ENCODE measurements around the gene NIPAL3.

Gene NIPAL3

DNA sequence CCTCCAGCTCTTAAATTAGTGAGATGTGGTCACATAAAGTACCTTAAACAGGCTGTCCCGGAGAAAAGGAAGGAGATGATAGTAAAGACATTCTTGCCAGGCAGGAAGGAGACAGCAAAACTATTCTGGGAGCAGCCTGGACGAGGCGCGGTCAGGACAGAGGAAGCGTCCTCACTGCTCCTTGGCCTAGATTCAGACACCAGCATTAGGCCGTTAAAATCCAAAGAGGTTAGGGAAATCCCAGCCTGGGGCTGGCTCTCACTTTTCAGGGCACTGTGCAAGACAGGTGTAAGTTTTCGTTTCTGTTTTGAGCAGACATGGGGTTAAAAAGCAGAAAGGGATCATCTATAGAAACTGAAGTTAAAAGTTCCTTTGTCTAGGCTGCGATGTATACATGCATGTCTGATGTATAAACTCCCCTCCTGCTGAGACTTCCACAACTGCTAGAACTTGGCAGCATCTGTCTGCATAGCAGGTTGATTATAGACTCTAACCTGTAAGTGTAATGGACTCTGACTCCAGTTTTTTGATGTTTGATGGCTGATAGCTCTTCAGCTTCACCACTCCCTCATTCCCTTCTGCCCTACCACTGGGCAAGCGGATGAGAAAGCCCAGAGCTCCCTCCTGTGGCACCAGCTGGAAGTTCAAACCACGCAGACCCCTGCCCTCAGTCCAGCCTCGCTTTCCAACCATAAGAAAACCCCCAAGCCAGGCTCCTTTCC is 23.6 kb upstream of the NIPAL3 start:
- peak; percentile 78 for DNase-seq

DNA sequence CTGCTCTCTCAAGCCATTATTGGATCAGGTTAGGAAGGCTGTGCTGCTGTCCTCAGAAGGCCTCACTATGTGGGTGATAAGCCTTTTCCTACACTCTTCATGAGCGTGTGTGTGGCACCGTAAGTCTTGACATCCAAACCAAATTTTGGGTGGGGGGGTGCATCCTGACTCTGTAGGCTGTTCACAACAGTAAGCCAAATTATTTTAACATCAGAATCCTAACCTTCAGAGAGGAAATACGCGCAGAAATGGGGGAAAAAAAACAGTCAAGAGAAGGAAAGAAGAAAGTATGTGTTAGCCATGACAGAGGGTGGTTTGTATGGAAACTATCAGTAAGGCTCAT is 23.0 kb upstream of the NIPAL3 start:
- no peak for DNase-seq

DNA sequence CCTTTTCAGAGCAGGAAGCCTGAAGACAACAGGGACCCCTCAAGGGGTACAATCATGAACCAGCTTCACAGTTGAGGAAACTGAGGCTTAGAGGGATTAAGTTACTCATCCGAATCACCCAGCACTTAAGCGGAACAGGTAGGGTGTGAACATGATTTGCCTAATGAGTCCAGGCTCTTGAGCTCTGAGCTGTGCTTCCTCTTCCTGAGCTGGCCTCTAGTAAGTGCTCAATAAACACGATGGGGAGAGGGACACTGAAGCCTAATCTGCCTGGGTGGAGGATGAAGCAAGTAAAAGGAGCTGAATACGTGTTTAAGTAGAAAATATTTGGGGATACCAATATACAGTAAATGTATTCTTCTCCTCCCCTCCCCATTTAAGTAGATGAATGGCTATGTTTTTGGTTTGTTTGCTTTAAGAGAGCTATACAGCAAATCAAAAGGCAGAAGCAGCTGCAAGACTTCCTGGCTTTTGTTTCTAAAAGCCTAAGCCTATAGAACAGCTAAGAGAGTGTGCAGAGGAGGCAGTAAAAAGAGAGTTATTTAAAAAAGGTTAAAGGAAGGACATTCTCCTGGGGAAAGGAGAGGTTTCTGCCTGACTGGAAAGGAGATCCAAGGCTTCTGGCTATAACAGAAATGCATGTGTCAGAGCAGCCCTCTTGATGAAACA is 22.5 kb upstream of the NIPAL3 start:
- no peak for DNase-seq

DNA sequence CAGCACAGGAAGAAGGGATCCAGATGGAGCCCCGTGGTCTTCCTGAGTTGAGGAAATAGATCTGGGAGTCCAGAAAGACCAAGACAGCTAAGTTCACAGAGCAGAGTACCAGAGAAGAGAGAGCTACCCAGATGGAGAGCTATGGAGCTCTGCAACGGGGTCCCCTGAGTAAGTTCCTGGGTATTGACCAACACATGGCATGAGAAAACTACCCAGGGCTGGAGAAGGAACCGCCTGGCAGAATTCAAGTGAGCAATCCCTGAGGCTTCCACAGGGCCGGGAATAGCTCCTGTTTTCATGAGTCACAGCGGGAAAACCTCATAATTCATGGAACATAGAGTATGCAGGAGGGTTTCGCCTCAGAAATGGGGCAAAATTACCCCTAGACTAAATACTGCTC is 21.7 kb upstream of the NIPAL3 start:
- DNase-seq, result no peak

DNA sequence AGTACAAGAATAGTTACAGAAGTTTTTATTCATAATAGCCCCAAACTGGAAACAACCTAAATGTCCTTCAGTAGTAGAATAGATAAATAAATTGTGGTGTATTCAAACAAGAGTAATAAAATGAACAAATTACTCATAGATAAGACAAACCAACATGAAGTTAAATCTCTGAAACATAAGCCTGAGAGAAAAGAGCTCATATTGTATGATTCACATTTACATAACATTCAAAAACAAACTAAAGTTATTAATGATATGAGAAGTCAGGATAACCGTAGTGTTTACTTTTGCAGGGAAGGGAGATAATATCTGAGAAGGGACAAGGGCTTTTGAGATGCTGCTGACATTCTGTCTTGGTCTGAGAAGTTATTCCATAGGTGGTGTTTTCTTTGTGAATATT is 15.5 kb upstream of the NIPAL3 start:
- DNase-seq, result no peak

DNA sequence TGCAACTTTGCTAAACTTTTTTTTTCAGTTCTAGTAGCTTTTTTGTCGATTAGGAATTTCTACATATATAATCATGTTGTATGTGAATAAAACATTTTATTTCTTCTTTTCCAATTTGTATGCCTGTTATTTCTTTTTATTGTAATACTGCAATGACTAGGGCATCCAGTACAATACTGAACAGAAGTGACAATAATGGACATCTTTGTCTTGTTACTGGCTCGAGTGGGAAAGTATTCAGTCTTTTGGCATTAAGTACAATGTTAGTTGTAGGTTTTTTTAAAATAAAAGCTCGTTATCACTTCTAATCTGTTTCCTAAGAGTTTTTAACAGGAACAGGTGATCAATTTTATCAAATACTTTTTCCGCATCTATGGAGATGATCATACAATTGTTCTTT is 11.8 kb upstream of the NIPAL3 start:
- no peak for DNase-seq

DNA sequence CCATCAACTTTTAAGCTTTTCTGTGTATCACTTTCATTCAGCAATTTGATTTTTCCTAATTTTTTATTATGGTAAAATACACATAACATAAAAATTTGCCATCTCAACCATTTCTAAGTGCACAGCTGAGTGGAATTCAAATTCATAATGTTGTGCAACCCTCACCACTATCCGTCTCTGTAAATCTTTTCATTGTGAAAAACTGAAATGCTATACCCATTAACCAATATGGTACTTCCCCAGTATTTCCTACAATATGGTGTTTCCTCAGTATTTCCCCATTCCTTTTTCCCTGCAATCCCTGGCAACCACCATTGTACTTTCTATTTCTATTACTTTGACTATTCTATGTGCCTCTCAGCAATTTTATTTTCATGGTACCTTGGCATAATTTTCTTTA is 8.8 kb upstream of the NIPAL3 start:
- DNase-seq, result no peak

DNA sequence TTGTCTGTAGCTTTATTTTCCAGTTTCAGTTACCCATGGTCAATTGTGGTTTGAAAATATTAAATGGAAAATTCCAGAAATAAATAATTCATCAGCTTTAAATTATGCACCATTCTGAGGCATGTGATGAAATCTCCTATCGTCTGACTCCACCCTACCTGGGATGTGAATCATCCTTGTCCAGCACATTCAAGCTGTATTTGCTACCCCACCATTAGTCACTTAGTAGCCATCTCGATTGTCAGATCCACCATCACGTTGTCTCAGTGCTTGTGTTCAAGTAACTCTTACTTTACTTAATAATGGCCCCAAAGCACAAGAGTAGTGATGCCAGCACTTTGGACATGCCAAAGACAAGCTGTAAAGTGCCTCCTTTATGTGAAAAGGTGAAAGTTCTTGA is 6.1 kb upstream of the NIPAL3 start:
- DNase-seq, result no peak

DNA sequence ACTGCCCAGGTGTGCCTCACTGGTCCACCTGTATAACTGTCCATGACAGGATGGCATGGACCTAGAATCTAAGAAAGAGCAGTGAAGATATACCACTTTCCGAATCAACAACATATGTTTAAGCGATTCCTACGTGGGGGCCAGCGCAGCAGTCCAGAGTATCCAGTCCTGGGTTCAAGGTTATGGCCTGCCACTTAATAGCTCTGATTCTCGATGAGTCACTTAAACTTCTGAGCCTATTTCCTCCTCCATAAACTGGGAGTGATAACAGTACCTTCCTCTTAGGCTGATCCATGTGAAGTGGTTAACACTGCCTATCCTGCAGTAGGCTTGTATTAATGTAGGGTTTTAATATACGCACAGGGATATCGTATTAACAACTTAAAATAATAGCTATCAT is 4.9 kb upstream of the NIPAL3 start:
- no peak for DNase-seq

DNA sequence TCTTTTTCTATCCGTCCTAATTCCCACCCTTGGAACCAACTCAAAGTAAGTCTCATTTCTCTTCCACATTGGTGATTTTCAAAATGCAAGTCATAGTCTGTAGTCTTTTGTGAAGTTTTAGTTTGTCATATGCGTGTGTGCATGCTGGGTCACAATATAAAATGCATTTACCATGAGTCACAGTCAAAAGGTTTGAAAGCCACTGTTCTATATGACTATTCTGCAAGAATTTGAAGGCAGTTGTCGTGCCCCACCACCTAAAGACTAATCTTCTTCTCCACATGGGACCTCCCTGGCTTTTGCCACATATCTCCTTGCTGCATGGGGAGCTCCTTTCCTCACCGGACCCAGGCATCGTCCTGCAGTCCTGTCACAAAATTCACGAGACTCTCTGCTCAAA is 3.6 kb upstream of the NIPAL3 start:
- peak; percentile 55 for DNase-seq

DNA sequence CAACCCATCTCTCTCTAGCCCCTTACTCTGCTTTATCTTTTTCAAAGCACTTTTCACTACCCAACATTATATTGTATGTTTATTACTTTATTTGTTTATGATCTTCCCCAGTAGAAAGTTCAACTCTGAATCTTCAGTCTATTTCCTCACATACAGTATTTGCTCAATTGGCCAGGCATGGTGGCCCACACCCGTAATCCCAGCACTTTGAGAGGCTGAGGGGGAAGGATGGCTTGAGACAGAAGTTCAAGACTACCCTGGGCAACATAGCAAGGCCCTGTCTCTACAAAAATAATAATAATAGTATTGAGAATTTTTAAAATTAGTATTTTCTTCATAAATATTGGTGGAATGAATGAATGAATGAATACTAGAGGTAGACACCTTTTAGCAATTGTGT is 3.2 kb upstream of the NIPAL3 start:
- no peak for DNase-seq

DNA sequence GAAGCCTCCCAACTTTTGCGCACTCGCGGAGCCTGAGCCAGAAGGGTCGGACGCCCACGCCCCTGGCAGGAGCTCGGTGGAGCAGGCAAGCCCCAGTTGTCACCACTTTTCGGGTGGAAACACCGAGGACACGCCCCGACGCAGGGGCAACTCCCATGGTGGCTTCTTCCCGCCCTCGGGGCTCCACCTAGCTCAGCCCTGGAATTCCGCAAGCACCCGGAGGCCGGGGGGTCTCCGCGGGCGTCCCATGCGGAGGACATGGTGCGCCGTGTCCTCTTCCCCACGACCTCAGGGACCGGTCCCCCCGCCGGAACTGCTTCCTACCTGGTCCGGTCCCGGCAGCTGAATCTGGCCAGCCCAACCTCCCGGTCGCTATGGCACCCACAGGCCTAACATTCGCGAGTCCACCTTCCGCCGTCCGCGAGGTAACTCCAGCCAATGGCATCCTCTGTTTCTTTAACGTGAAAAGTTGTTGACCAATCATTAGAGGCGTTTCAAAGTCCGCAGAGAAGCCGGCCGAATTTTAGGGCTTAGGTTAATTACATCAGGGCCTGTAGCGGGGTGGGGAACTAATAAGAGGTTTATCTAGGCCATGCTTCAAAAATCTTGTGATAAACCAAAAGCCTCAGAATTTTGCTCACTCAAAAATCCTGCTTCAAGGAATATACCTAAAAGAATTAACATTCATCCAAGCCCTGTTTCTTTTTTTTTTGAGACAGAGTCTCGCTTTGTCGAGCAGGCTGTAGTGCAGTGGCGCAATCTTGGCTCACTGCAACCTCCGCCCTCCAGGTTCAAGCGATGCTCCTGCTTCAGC is 2.0 kb upstream of the NIPAL3 start, which contains the start of gene STPG1:
STPG1 (minus strand) TSS at position 433 of the 814 bp plus-strand sequence. CDS start 12,394 bp downstream, outside the sequence.
- peak; percentile 93 for DNase-seq

DNA sequence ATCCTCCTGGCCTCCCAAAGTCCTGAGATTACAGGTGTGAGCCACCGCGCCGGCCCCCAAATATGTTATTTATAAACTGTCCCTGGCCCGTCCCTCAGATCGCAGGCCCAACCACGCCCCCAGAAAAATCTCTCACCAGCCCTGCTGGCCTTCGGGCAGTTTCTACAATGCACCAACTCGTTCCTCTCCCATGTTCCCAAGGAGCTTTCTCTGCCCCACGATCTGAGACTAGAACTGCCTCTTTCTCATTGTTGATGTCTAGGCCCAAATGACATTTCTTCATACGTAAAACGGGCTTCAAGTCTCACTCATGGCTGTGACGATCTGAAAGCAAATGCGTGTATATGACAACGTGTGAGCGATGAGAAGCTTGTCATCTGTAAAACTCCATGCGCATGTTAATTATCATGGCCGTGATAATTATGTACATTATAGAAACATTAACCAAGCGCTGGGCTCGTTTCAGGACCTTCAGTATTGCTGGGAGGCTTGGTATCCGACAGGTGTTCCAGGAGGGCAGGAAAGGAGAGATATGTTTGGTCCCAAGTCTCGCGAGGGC is 748 bp upstream of the NIPAL3 start:
- DNase-seq, result no peak

DNA sequence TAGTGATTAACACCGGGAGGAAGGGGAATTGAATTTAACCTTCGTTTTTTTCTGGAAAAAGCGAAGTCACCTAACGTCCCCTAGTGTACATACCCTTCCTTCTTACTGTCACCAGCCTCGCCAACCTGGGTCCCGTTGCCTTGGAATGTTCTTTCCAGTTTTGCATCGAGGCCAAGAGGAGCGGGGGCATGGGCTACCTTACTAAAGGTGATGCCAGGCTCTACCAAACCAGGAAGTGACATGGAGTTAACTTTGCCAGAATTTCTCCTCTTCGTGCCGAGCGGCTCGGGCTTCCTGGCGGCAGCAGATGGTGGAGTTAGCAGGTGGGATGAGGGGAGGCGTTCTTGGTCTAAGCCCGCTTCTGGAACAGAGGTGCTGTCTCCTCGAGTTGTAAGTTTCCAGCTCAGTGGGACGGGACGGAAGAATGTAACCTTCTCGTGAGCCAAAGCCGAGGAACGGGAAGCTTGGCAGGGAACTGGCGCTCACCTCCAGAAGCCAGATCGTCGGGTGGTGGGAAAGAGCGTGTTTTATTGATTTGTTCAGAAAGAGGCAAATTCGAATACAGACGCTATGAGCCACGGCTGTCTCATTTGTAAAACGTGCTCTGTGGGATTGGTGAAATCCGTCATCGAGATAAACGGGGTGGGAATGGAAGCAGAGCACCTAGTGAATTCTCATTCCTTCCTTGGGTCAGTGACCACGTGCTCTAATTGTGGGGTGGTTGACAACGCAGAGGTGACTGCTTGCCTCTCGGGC is 486 bp downstream of the NIPAL3 start:
- peak; percentile 26 for DNase-seq

DNA sequence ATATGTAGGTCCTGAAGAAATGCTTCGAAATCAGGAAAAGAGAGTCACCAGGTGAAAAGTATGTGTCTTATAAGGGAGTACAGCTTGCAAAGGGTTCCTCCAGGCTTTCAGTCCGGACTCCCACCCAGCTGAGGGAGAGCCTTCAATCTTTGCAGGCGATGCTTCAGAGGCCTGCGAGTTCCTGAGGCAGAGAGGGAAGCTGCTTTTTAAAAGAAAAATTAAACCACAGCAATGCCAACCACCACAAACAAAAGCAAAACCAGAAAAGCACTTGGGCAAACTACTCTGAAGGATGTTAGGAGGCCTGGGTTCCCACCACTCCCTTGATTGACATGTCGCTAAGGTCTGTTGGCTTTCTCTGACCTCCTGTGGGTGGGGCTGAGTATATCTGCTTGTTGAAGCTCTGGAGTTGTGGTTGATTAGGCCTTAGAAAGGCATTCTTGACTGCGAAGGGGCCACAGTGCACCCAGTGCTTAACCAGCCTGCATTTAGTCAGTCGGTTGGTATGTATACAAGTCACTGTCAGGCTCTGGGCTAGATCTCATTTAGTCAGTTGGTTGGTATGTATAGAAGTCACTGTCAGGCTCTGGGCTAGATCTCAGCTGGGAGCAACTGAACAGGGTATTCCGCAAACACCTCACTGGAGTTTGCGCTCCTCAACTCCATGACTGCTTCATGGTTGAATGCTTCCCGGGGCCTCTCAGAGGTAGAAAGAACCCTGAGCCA is 1.2 kb downstream of the NIPAL3 start:
- peak; percentile 96 for DNase-seq

DNA sequence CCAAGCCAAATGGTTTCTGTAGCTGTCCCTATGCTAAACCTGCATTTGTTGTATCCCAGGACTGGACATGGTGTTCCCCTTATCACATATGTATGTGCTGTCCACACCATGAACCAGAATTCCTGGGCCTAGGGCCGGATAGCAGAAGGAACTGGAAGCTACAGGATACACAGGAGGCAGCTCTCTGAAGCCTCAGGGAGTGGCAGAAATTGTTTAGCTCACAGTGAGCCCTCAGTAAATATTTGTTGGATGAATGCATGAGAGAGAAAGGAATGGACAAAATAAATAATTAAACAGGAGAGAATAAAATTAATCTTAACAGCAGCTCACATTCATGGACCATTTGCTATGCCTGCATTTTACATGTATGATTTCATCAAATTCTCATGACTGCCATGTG is 2.1 kb downstream of the NIPAL3 start:
- peak; percentile 35 for DNase-seq

DNA sequence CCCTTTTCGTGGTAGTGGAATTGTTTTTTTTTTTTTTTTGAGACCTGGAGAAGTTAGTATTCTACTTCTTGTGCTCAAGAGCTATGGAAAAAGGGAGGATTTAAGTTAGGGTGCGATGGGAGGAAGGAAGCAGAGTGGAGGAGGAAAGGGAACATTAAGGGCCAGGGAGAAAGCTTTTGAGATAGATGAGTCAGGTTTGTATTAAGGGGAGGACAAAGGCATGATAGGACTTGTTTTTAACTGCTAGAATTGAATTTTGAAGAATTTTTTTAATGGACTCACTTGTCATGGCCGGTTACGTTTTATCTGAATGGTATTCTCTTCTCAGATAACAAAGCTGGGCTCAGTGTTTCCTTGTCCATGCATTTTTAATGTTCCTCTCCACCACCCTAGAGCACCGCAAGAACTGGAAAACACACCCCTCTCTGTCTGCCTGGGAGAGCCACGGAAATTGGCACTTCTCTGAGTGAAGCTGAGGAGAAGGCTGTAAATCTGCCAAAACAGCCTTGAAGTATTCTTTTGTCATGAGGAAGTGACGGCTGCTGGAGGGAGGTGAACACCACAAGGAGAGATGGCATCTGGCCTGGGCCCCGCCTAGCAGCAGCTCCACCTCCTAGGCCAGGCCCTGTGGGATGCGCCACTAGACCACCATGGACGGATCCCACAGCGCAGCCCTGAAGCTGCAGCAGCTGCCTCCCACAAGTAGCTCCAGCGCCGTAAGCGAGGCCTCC is 3.5 kb downstream of the NIPAL3 start:
- peak; percentile 93 for DNase-seq

DNA sequence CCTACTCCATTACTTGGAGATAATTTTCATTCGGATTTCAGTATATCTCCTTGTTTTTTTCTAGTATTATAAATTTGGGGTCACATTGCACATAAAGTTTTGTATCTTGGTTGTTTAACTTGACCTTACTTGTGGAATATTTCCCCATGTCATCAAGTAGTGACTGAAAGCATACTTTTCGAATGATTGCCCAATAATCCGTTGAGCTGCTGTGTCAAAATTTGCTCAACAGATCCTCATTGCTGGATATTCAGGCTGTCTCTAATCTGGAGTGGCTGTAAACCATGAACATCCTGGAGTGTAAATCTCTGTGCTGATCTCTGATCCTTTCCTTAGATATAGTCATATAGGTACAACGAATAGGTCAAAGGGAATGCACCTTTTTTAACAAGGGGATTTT is 4.9 kb downstream of the NIPAL3 start:
- DNase-seq, result peak; percentile 50

DNA sequence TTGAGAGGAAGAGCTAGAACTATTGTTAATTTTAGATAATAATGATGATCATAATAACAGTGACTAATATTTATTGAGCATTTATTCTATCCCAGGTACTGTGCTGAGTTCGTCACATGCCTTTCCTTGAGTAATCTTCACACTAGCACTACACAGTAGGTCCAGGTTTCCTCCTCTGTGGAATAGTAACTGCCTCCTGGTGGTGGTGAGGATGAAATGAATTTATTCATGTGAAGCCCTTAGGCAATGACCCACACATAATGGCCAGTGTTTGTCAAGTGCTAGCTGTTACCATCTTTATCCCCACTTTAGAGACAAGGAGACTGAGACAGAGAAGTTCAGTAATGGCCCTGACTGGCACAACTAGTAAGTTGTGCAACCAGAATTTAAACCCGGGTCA is 5.9 kb downstream of the NIPAL3 start:
- peak; percentile 17 for DNase-seq

DNA sequence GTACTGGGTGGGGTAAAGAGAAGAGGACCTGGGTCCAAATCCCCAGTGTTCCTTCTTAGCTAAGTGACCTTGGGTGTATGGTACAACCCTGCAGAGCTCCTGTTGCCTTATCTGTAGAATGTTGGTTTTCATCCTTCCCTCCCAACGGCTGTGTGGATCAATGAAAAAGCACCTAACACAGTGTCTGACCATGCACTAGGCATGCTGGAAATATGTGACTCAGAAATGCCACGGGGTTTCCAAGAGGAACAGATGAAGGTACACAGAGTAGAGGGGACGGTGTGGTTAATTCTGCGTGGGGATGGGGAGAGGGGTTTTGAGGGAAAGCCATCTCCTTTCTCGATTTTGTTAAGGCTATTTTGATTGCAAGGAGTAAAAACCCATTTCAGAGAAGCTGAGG is 8.6 kb downstream of the NIPAL3 start:
- DNase-seq, result no peak

DNA sequence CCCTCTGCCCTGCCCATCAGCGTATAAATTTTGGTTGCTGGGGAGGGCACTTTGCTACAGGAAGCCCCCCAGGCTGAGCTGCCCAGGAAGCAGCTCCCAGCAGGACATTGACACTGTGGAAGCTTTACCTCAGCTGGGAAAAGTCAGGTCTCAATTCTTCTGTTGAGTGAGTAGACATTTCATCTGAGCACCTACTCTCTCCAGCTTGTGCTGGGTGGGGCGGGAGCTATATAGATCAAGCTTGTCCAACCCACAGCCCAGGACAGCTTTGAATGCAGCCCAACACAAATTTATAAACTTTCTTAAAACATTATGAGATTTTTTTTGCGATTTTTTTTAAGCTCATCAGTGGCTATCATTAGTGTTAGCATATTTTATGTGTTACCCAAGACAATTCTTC is 9.4 kb downstream of the NIPAL3 start:
- no peak for DNase-seq

Measured in hematopoietic multipotent progenitor cell treated with erythropoietin and hydrocortisone succinate and interleukin-3 and kit ligand, for 6 days (in vitro differentiated cells).